ENCODE data around the gene KIRREL1. TPM values are rescaled to one million over a fixed set of nuclear protein-coding genes. Genes with fewer than 3 reads are reported as not detected.

KIRREL1 gene
- total and polyA plus RNA-seq, 2 experiments from 2014 or later = 5.1 to 35.2 TPM

DNA sequence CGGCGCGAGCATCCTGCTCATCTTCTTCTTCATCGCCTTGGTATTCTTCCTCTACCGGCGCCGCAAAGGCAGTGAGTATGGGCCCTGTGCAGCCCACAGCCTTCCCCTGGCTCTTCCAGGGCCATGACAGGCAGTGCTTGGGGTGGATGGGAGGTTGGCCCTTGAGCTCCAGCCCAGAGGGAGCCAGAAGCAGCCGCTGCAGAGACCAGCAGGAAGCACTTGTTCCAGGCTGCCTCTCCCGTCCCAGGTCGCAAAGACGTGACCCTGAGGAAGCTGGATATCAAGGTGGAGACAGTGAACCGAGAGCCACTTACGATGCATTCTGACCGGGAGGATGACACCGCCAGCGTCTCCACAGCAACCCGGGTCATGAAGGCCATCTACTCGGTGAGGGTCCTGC is 99.9 kb downstream of the KIRREL1 start:
- H3K27ac ChIP-seq (ENCODE audit: low read depth) = no peak overlapping the region
- H3K4me2 ChIP-seq = no peak overlapping the region
- H3K4me1 Mint-ChIP-seq = peaks cover 26% of the 10 kb centered on the region
- no peaks in the 10 kb centered on the region for H3K27me3 ChIP-seq (ENCODE audit: insufficient read depth)
- no peaks in the 10 kb centered on the region for H3F3A ChIP-seq (replicated peaks; ENCODE audit: low read depth)
- no peaks in the 10 kb centered on the region for H4K20me1 ChIP-seq (replicated peaks; ENCODE audit: insufficient read depth)
- peaks cover 20% of the 10 kb centered on the region for H3K27me3 Mint-ChIP-seq (ENCODE audit: insufficient read depth, low read depth, poor library complexity)
- no peaks in the 10 kb centered on the region for H3K9me3 Mint-ChIP-seq
- peaks cover 22% of the 10 kb centered on the region for H3K4me1 ChIP-seq (ENCODE audit: insufficient read depth)
- TF ChIP-seq, protein P1, sequence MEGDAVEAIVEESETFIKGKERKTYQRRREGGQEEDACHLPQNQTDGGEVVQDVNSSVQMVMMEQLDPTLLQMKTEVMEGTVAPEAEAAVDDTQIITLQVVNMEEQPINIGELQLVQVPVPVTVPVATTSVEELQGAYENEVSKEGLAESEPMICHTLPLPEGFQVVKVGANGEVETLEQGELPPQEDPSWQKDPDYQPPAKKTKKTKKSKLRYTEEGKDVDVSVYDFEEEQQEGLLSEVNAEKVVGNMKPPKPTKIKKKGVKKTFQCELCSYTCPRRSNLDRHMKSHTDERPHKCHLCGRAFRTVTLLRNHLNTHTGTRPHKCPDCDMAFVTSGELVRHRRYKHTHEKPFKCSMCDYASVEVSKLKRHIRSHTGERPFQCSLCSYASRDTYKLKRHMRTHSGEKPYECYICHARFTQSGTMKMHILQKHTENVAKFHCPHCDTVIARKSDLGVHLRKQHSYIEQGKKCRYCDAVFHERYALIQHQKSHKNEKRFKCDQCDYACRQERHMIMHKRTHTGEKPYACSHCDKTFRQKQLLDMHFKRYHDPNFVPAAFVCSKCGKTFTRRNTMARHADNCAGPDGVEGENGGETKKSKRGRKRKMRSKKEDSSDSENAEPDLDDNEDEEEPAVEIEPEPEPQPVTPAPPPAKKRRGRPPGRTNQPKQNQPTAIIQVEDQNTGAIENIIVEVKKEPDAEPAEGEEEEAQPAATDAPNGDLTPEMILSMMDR (conservative IDR thresholded peaks at IDR 0.05; ENCODE audit: low read depth in 2 of 2) = no peak
- TF ChIP-seq, protein P2, sequence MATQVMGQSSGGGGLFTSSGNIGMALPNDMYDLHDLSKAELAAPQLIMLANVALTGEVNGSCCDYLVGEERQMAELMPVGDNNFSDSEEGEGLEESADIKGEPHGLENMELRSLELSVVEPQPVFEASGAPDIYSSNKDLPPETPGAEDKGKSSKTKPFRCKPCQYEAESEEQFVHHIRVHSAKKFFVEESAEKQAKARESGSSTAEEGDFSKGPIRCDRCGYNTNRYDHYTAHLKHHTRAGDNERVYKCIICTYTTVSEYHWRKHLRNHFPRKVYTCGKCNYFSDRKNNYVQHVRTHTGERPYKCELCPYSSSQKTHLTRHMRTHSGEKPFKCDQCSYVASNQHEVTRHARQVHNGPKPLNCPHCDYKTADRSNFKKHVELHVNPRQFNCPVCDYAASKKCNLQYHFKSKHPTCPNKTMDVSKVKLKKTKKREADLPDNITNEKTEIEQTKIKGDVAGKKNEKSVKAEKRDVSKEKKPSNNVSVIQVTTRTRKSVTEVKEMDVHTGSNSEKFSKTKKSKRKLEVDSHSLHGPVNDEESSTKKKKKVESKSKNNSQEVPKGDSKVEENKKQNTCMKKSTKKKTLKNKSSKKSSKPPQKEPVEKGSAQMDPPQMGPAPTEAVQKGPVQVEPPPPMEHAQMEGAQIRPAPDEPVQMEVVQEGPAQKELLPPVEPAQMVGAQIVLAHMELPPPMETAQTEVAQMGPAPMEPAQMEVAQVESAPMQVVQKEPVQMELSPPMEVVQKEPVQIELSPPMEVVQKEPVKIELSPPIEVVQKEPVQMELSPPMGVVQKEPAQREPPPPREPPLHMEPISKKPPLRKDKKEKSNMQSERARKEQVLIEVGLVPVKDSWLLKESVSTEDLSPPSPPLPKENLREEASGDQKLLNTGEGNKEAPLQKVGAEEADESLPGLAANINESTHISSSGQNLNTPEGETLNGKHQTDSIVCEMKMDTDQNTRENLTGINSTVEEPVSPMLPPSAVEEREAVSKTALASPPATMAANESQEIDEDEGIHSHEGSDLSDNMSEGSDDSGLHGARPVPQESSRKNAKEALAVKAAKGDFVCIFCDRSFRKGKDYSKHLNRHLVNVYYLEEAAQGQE (IDR thresholded peaks at IDR 0.05; ENCODE audit: unreplicated experiment) = no peak
- no peak for TF ChIP-seq CREB1 (CRISPR knock-in tag; IDR thresholded peaks at IDR 0.05; ENCODE audit: low read depth)
- TF ChIP-seq EZH2phosphoT487 (IDR thresholded peaks at IDR 0.05; ENCODE audit: unreplicated experiment) = no peak
- TF ChIP-seq ZNF114 (CRISPR knock-in tag; IDR thresholded peaks at IDR 0.05) = no peak
- TF ChIP-seq JUNB (IDR thresholded peaks at IDR 0.05; ENCODE audit: unreplicated experiment) = no peak
- TF ChIP-seq NANOG (IDR thresholded peaks at IDR 0.05; ENCODE audit: borderline replicate concordance) = no peak
- TF ChIP-seq, protein P3, sequence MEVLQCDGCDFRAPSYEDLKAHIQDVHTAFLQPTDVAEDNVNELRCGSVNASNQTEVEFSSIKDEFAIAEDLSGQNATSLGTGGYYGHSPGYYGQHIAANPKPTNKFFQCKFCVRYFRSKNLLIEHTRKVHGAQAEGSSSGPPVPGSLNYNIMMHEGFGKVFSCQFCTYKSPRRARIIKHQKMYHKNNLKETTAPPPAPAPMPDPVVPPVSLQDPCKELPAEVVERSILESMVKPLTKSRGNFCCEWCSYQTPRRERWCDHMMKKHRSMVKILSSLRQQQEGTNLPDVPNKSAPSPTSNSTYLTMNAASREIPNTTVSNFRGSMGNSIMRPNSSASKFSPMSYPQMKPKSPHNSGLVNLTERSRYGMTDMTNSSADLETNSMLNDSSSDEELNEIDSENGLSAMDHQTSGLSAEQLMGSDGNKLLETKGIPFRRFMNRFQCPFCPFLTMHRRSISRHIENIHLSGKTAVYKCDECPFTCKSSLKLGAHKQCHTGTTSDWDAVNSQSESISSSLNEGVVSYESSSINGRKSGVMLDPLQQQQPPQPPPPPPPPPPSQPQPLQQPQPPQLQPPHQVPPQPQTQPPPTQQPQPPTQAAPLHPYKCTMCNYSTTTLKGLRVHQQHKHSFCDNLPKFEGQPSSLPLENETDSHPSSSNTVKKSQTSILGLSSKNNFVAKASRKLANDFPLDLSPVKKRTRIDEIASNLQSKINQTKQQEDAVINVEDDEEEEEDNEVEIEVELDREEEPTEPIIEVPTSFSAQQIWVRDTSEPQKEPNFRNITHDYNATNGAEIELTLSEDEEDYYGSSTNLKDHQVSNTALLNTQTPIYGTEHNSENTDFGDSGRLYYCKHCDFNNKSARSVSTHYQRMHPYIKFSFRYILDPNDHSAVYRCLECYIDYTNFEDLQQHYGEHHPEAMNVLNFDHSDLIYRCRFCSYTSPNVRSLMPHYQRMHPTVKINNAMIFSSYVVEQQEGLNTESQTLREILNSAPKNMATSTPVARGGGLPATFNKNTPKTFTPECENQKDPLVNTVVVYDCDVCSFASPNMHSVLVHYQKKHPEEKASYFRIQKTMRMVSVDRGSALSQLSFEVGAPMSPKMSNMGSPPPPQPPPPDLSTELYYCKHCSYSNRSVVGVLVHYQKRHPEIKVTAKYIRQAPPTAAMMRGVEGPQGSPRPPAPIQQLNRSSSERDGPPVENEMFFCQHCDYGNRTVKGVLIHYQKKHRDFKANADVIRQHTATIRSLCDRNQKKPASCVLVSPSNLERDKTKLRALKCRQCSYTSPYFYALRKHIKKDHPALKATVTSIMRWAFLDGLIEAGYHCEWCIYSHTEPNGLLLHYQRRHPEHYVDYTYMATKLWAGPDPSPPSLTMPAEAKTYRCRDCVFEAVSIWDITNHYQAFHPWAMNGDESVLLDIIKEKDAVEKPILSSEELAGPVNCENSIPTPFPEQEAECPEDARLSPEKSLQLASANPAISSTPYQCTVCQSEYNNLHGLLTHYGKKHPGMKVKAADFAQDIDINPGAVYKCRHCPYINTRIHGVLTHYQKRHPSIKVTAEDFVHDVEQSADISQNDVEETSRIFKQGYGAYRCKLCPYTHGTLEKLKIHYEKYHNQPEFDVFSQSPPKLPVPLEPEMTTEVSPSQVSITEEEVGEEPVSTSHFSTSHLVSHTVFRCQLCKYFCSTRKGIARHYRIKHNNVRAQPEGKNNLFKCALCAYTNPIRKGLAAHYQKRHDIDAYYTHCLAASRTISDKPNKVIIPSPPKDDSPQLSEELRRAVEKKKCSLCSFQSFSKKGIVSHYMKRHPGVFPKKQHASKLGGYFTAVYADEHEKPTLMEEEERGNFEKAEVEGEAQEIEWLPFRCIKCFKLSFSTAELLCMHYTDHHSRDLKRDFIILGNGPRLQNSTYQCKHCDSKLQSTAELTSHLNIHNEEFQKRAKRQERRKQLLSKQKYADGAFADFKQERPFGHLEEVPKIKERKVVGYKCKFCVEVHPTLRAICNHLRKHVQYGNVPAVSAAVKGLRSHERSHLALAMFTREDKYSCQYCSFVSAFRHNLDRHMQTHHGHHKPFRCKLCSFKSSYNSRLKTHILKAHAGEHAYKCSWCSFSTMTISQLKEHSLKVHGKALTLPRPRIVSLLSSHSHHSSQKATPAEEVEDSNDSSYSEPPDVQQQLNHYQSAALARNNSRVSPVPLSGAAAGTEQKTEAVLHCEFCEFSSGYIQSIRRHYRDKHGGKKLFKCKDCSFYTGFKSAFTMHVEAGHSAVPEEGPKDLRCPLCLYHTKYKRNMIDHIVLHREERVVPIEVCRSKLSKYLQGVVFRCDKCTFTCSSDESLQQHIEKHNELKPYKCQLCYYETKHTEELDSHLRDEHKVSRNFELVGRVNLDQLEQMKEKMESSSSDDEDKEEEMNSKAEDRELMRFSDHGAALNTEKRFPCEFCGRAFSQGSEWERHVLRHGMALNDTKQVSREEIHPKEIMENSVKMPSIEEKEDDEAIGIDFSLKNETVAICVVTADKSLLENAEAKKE (CRISPR knock-in tag; IDR thresholded peaks at IDR 0.05) = no peak
- no peak for TF ChIP-seq ZNF331 (CRISPR knock-in tag; IDR thresholded peaks at IDR 0.05; ENCODE audit: low read depth)
- TF ChIP-seq EZH2 (IDR thresholded peaks at IDR 0.05; ENCODE audit: low read depth, unreplicated experiment) = no peak
- no peak for TF ChIP-seq POLR2AphosphoS5 (IDR thresholded peaks at IDR 0.05; ENCODE audit: low read depth)
- TF ChIP-seq STAT1 (IDR thresholded peaks at IDR 0.05; ENCODE audit: unreplicated experiment) = no peak
- TF ChIP-seq, protein P4, sequence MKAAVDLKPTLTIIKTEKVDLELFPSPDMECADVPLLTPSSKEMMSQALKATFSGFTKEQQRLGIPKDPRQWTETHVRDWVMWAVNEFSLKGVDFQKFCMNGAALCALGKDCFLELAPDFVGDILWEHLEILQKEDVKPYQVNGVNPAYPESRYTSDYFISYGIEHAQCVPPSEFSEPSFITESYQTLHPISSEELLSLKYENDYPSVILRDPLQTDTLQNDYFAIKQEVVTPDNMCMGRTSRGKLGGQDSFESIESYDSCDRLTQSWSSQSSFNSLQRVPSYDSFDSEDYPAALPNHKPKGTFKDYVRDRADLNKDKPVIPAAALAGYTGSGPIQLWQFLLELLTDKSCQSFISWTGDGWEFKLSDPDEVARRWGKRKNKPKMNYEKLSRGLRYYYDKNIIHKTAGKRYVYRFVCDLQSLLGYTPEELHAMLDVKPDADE (IDR thresholded peaks at IDR 0.05) = no peak
- DNase-seq (ENCODE audit: low spot score) (no peak), ATAC-seq (no peak)
- H3K27ac Mint-ChIP-seq = no peak overlapping the region
- H3K4me3 ChIP-seq = no peak overlapping the region
- no peaks in the 10 kb centered on the region for H3K9me2 ChIP-seq (ENCODE audit: insufficient read depth)
- H3K36me3 ChIP-seq (ENCODE audit: insufficient read depth) = peaks cover 20% of the 10 kb centered on the region; the same call in 1 of the 2 replicates
- H3K79me2 ChIP-seq (replicated peaks; ENCODE audit: insufficient read depth) = no peaks in the 10 kb centered on the region
- H3K4me3 Mint-ChIP-seq = no peak overlapping the region
- H3K36me3 Mint-ChIP-seq (ENCODE audit: low read depth) = peaks cover 71% of the 10 kb centered on the region
- no peak overlapping the region for H2AFZ ChIP-seq

Measured in GM23338 (cell line).